ENCODE data around the gene HOXC9. TPM values are rescaled to one million over a fixed set of nuclear protein-coding genes. Genes with fewer than 3 reads are reported as not detected.

The HOXC9 gene
- total RNA-seq, 3 donors from 2014 or later: 3.8 to 16.8 (median 4.6) TPM

DNA sequence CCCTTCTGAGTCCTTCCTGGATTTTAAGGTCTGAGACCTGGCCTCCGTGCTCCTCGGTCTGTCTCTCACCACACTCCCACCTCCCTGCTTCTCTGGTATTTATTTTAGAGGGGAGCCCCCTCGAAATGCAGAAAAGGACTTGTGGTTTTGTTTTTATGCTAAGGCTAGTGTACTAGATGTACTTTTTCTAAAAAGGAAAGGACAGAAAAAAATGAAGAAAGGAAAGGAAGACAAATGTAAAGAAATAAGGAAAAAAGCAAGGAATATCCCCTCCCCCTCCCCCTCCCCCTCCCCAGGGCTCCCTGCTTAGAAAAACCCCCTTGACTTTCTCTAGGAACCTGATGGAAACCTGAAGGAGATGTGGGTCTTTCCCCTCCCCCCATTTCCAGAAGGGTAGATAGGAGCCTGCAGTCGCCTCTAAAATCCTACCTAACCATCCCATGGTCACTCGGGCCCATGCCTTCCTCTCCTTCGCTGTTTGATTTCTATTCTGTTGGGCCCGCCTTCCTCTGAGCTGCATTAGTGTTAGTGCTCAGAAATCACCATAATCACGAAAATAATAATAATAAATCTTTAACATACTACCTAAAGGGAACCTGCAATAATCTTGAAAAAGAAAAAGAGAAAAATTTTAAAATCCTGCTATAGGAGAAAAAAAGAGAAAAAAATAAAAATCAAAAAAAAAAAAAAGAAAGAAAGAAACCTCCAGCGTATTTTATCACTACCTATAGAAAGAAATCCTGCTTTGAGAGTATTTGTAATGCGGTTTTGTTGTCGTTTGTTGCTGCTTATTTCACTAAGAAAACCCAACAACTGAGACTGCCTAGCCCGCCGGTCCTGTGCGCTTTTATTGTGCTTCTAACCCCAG, 11.9 kb downstream of the HOXC9 start:
- no peaks in the 10 kb centered on the region for H3K27me3 ChIP-seq

DNA sequence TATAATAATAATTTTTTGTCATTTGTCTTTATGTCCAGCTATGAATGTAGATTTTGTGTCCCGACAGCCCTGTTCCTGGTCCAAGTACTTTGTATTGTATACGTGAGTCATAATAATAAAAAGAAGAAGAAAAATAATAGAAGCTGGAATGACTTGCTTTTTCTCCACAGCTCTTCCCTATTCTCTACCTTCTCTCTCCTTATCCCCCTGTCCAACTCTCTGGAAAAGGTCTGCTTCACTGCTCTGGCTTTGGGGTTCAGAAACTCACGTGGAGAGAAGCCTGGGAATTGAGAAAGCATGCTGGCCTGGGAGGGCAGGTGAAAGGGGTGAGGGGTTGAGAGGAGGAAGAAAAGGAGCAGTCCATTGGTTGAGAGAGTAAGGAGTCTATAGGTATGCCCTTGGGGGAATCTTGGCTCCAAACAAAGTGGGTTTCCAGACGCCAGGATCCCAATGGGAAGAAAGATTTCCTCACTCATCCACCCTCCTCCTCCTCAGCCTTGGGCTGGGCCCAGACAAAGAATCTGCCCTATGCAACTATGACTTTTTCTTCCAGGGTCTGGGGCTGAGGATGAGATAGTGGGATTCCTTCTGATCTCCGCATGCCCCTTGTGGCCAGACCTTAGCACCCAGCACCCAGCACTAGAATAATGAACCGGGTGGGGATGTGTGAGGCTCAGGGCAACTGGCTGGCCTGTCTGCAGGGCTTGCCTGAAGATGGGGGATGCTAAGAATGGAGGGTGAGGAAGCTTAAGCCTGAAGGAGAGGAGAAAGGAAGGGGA, 12.9 kb downstream of the HOXC9 start:
- H3K4me1 ChIP-seq: peaks cover 0 to 7% of the 10 kb centered on the region in 2 donors
- TF ChIP-seq POLR2A (IDR thresholded peaks at IDR 0.05): no peak
- TF ChIP-seq POLR2AphosphoS5 (IDR thresholded peaks at IDR 0.05): no peak
- TF ChIP-seq, protein P1, sequence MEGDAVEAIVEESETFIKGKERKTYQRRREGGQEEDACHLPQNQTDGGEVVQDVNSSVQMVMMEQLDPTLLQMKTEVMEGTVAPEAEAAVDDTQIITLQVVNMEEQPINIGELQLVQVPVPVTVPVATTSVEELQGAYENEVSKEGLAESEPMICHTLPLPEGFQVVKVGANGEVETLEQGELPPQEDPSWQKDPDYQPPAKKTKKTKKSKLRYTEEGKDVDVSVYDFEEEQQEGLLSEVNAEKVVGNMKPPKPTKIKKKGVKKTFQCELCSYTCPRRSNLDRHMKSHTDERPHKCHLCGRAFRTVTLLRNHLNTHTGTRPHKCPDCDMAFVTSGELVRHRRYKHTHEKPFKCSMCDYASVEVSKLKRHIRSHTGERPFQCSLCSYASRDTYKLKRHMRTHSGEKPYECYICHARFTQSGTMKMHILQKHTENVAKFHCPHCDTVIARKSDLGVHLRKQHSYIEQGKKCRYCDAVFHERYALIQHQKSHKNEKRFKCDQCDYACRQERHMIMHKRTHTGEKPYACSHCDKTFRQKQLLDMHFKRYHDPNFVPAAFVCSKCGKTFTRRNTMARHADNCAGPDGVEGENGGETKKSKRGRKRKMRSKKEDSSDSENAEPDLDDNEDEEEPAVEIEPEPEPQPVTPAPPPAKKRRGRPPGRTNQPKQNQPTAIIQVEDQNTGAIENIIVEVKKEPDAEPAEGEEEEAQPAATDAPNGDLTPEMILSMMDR (IDR thresholded peaks at IDR 0.05): no peak
- H3K27me3 ChIP-seq: no peaks in the 10 kb centered on the region
- no peak for DNase-seq (ENCODE audit: low spot score in 2 of 2)
- H3K9me3 ChIP-seq: no peaks in the 10 kb centered on the region
- no peak overlapping the region for H3K4me3 ChIP-seq
- peak overlapping the region; percentile 70 to 73 for H3K27ac ChIP-seq
- no peaks in the 10 kb centered on the region for H3K36me3 ChIP-seq
- intact Hi-C loops (cut with DNase I; ENCODE audit: low total_unique reads): no loop called here

More for the DNA sequence above, 11.9 kb downstream of the HOXC9 start:
- H3K4me1 ChIP-seq: peaks cover 0 to 7% of the 10 kb centered on the region in 2 donors
- no peaks in the 10 kb centered on the region for H3K9me3 ChIP-seq
- TF ChIP-seq POLR2AphosphoS5 (IDR thresholded peaks at IDR 0.05) (no peak), POLR2A (IDR thresholded peaks at IDR 0.05) (no peak)
- TF ChIP-seq, protein P1 (IDR thresholded peaks at IDR 0.05): no peak
- peak overlapping the region in 1 of 3 donors; percentile 53 for H3K4me3 ChIP-seq
- peak overlapping the region; percentile 30 to 48 for H3K27ac ChIP-seq
- DNase-seq (ENCODE audit: low spot score in 2 of 2): no peak
- H3K36me3 ChIP-seq: no peaks in the 10 kb centered on the region
- intact Hi-C loops (cut with DNase I; ENCODE audit: low total_unique reads): no loop called here

DNA sequence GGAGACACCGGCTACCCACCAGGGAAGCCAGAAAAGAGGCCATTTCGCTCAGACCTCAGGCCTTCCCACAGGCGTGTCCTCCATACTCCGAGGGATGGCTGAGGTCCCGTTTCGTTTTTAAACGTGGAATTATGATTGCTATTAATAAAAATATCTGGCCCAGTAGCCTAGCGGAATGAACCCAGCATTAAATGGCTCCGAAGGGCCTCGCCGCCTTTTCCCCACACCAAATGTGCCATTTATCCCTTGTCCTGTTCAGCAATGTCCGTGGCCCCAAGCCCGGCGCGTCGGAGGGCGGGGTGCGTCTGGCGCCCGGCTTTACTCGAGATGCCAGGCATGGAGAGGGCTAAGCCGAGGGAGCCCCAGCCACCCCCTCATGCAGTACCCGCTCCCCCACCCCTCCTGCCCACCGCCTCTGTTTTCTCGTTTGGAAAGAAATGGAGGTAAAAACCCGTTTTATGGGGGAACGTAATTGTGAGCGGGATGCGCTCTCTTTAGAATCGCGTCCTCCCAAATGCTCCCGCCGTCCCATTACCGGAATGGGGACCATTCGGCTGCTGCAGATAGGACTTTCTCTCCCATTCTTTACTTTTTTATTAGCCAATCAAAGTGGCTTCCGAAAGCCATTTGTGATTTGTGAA, 14.5 kb downstream of the HOXC9 start:
- H3K27me3 ChIP-seq: no peaks in the 10 kb centered on the region
- H3K36me3 ChIP-seq: no peaks in the 10 kb centered on the region
- intact Hi-C loops (cut with DNase I; ENCODE audit: low total_unique reads): no loop called here
- H3K27ac ChIP-seq: peak overlapping the region; percentile 73 to 89
- no peak for DNase-seq (ENCODE audit: low spot score in 2 of 2)
- TF ChIP-seq, protein P1 (IDR thresholded peaks at IDR 0.05): no peak
- TF ChIP-seq POLR2AphosphoS5 (IDR thresholded peaks at IDR 0.05): no peak
- TF ChIP-seq POLR2A (IDR thresholded peaks at IDR 0.05): no peak
- H3K4me3 ChIP-seq: peak overlapping the region; percentile 33 to 62 (median 33)
- peaks cover 0 to 2% of the 10 kb centered on the region in 2 donors for H3K4me1 ChIP-seq
- H3K9me3 ChIP-seq: no peaks in the 10 kb centered on the region

DNA sequence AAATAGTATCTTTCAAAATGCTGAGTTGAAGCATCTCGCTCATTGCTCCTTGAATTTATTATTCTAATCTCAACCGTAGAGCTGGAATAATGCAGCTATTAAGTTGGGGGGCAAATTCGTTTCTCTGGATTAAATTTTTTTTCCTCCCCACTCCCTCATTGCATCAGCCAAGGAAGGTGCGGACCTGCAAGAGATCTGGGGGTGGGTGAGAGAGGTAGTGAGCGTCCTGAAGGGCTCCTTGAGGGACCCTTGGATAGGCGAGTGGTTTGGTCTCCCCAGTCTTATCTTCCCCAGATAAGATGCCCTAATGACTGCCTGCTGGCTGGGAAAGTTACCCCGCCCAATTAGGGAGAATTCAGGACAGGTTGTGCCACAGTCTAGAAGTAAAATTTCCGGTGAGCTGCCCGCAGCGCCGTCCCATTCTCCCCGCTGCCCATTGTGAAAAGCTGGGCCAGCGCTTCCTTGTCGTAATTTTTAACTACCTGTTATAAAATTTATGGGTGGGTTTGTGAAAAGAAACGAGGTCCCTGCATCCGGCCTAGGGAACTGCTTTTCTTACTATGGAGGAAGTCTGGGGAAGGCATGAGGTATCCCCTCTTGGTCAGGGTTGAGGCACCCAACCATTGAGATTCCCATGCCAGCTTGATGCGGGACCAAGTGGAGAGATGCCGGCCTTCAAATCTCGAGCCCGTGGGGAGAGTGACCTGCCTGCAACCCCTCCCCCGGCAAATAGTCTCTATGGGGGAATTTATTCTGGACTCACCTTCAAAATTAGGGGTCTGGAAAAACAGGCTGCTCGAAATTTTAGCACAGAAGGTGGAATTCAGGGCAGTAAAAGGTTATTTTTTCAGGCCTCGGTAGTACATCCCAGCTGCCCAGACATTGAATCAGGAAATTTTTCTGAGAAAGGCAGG, 15.3 kb downstream of the HOXC9 start:
- intact Hi-C loops (cut with DNase I; ENCODE audit: low total_unique reads): no loop called here
- TF ChIP-seq POLR2A (IDR thresholded peaks at IDR 0.05) (no peak), POLR2AphosphoS5 (IDR thresholded peaks at IDR 0.05) (no peak)
- TF ChIP-seq, protein P1 (IDR thresholded peaks at IDR 0.05): no peak
- H3K27me3 ChIP-seq: no peaks in the 10 kb centered on the region
- no peaks in the 10 kb centered on the region for H3K9me3 ChIP-seq
- peaks cover 0 to 3% of the 10 kb centered on the region in 2 donors for H3K4me1 ChIP-seq
- H3K27ac ChIP-seq: peak overlapping the region in 1 of 2 donors; percentile 99
- no peaks in the 10 kb centered on the region for H3K36me3 ChIP-seq
- peak overlapping the region; percentile 33 to 62 (median 33) for H3K4me3 ChIP-seq
- no peak for DNase-seq (ENCODE audit: low spot score in 2 of 2)

Measured in breast epithelium (tissue), 4 donors.